Endodermal cell (in vitro differentiated cells): ENCODE data around the gene RIMBP2. TPM values are rescaled to one million over a fixed set of nuclear protein-coding genes. Genes with fewer than 3 reads are reported as not detected.

Experiments
- DNase-seq: peaks from one replicate; pipeline ENCODE4 v3.0.0-alpha.2; 2017
- H3K27ac ChIP-seq: 2 replicates; pipeline ENCODE4 v1.5.1; 2013; ENCODE audit warnings: mild to moderate bottlenecking, low read depth, low read length, moderate library complexity
- H3K27me3 ChIP-seq: 2 replicates; pipeline ENCODE4 v1.6.1; 2013; ENCODE audit warnings: mild to moderate bottlenecking, low read length, moderate library complexity; ENCODE audit not compliant: insufficient read depth, control insufficient read depth, poor library complexity, severe bottlenecking
- H3K36me3 ChIP-seq: 2 replicates; pipeline ENCODE4 v1.7.0; 2013; ENCODE audit warnings: mild to moderate bottlenecking, low read length, moderate library complexity; ENCODE audit not compliant: control insufficient read depth, insufficient read depth
- H3K4me1 ChIP-seq: one replicate; pipeline ENCODE4 v1.7.0; 2013; ENCODE audit warnings: low read length; ENCODE audit not compliant: control insufficient read depth, insufficient read depth
- H3K4me3 ChIP-seq: 2 replicates; pipeline ENCODE4 v1.5.1; 2013; ENCODE audit warnings: mild to moderate bottlenecking, low read length, moderate library complexity
- H3K9ac ChIP-seq: 2 replicates; pipeline ENCODE4 v1.6.1; 2013; ENCODE audit warnings: mild to moderate bottlenecking, low read length, moderate library complexity; ENCODE audit not compliant: poor library complexity, severe bottlenecking; ENCODE audit errors: extremely low read depth
- H3K9me3 ChIP-seq: 2 replicates; pipeline ENCODE4 v1.6.1; 2013; ENCODE audit warnings: mild to moderate bottlenecking, low read length, moderate library complexity; ENCODE audit not compliant: control insufficient read depth
- H3K27ac Mint-ChIP-seq: 2 replicates; pipeline ENCODE4 v1.8.0; 2020; ENCODE audit warnings: mixed read lengths
- H3K27me3 Mint-ChIP-seq: 2 replicates; pipeline ENCODE4 v1.8.0; 2021; ENCODE audit warnings: mild to moderate bottlenecking, mixed read lengths; ENCODE audit not compliant: insufficient read depth
- H3K36me3 Mint-ChIP-seq: 2 replicates; pipeline ENCODE4 v1.8.0; 2020; ENCODE audit warnings: low read depth, mixed read lengths
- H3K4me1 Mint-ChIP-seq: 2 replicates; pipeline ENCODE4 v1.8.0; 2020; ENCODE audit warnings: mixed read lengths
- H3K4me3 Mint-ChIP-seq: 2 replicates; pipeline ENCODE4 v1.8.0; 2020; ENCODE audit warnings: mild to moderate bottlenecking, moderate library complexity, mixed read lengths
- H3K9me3 Mint-ChIP-seq: 2 replicates; pipeline ENCODE4 v1.8.0; 2020; ENCODE audit warnings: mild to moderate bottlenecking, mixed read lengths
- WGBS, 2 experiments: methylation state at CpG; one replicate each; pipeline versions ENCODE4 v1.1.5 to v1.1.7; 2013; ENCODE audit warnings: missing lambda C conversion rate in 2 of 2, mixed read lengths in 1 of 2; ENCODE audit not compliant: insufficient coverage in 1 of 2, insufficient read length in 1 of 2; 5-methylcytosine and 5-hydroxymethylcytosine counted together
- total RNA-seq, 2 donors: library from RNA; stranded (reverse); fragmentation: NEBNext Ultra II Directional in 1 of 2; extraction: Animal tissue kit (Norgen Biotek cat#: 25700) in 1 of 2; gene quantifications; 2 replicates in 1 of 2; 3 replicates in 1 of 2; pipeline ENCODE4 v1.2.1, GENCODE V29; 2021
- TF ChIP-seq, protein P1 (sequence below): fragments of 200-600 bp; sonication (generic); conservative IDR thresholded peaks from 2 replicates; pipeline ENCODE4 v1.5.0; 2021; ENCODE audit warnings: antibody characterized with exemption, mild to moderate bottlenecking

The RIMBP2 gene
- total RNA-seq, 2 donors from 2014 or later, result 0.13 to 3.4 TPM

DNA sequence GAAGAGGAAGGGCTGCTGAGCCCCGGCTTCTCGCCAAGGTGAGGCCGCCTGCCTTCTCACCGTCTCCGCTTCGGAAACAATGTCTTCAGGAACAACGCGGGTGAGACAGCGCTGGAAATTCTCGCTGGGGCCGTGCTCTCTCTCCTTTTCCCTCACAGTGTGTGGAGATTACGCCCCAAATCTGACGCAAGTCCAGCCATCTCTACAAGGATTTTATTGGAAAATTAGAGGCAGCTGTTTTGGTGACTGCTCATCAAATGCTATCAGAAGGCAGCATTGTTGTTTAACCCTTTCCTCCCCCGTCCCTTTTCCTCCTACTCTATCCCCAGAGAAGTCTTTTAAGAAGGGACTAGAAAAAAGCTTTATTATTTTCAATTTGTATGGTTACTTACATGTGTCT lies 324.9 kb downstream of the RIMBP2 start:
- H3K4me3 ChIP-seq, result no peak overlapping the region
- DNase-seq, result no peak
- no peaks in the 10 kb centered on the region for H3K36me3 ChIP-seq
- no peak overlapping the region for H3K27ac ChIP-seq
- H3K4me1 ChIP-seq, result no peaks in the 10 kb centered on the region
- TF ChIP-seq, protein P1, sequence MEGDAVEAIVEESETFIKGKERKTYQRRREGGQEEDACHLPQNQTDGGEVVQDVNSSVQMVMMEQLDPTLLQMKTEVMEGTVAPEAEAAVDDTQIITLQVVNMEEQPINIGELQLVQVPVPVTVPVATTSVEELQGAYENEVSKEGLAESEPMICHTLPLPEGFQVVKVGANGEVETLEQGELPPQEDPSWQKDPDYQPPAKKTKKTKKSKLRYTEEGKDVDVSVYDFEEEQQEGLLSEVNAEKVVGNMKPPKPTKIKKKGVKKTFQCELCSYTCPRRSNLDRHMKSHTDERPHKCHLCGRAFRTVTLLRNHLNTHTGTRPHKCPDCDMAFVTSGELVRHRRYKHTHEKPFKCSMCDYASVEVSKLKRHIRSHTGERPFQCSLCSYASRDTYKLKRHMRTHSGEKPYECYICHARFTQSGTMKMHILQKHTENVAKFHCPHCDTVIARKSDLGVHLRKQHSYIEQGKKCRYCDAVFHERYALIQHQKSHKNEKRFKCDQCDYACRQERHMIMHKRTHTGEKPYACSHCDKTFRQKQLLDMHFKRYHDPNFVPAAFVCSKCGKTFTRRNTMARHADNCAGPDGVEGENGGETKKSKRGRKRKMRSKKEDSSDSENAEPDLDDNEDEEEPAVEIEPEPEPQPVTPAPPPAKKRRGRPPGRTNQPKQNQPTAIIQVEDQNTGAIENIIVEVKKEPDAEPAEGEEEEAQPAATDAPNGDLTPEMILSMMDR, result no peak
- H3K9ac ChIP-seq, result no peak overlapping the region
- H3K9me3 Mint-ChIP-seq, result peaks cover 5% of the 10 kb centered on the region
- H3K27ac Mint-ChIP-seq, result no peak overlapping the region
- H3K9me3 ChIP-seq, result no peaks in the 10 kb centered on the region
- no peak overlapping the region for H3K4me3 Mint-ChIP-seq
- no peaks in the 10 kb centered on the region for H3K4me1 Mint-ChIP-seq
- 89 to 92% methylated on average over 10 to 13 of the region's 14 CpGs for WGBS, 2 experiments
- no peaks in the 10 kb centered on the region for H3K36me3 Mint-ChIP-seq
- peaks cover 2% of the 10 kb centered on the region for H3K27me3 Mint-ChIP-seq
- H3K27me3 ChIP-seq, result no peaks in the 10 kb centered on the region

DNA sequence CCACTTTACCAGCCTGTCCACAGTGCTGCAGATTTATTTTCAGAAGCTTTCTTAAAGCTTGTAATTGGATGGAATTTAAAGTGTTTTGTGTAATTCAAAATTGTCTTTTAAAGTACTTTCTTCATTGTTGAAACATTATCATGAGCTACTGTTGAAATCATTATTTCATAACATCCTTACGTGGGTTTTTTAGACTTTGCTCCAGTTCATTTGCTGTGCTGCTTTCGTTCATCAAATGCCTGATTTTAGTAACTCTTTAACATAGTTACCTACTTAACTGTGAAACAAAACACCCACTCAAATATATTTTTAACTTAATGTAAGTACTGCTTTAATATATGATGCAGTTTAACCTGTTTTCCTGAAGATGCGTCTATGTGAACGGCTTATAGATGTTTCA lies 330.9 kb downstream of the RIMBP2 start:
- TF ChIP-seq, protein P1, result no peak
- no peak overlapping the region for H3K4me3 Mint-ChIP-seq
- Histone ChIP-seq H3K4me1 (no peaks in the 10 kb centered on the region), H3K9me3 (no peaks in the 10 kb centered on the region), H3K9ac (no peak overlapping the region), H3K27me3 (peaks cover 5% of the 10 kb centered on the region), H3K4me3 (no peak overlapping the region), H3K36me3 (no peaks in the 10 kb centered on the region), H3K27ac (no peak overlapping the region)
- 93 to 100% methylated on average over 4 of the region's 4 CpGs for WGBS, 2 experiments
- no peak overlapping the region for H3K27ac Mint-ChIP-seq
- H3K9me3 Mint-ChIP-seq, result no peaks in the 10 kb centered on the region
- no peak for DNase-seq
- H3K27me3 Mint-ChIP-seq, result peaks cover 5% of the 10 kb centered on the region
- H3K4me1 Mint-ChIP-seq, result no peaks in the 10 kb centered on the region
- no peaks in the 10 kb centered on the region for H3K36me3 Mint-ChIP-seq

DNA sequence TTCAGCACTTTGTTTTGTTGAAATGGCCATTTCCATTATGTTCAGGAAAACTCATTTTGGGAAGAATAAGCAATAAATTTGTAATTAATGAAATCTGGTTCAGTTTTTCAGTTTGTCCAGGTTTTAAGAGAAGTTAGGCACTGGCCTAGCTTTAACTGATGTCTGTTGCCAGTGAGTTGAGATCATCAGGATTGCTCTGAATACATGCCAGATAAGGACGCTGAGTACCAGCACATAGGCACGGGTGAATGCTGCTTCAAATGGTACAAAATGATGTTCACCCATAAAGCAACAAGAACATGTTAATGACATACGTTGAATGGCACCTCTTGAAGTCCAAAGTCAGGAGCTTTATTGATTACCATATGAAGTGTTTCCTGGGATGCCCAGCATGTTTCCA lies 331.9 kb downstream of the RIMBP2 start:
- DNase-seq, result no peak
- H3K9me3 ChIP-seq, result no peaks in the 10 kb centered on the region
- Mint-ChIP-seq H3K36me3 (no peaks in the 10 kb centered on the region), H3K4me3 (no peak overlapping the region), H3K4me1 (no peaks in the 10 kb centered on the region), H3K27me3 (peaks cover 5% of the 10 kb centered on the region), H3K9me3 (no peaks in the 10 kb centered on the region), H3K27ac (no peak overlapping the region)
- H3K9ac ChIP-seq, result no peak overlapping the region
- TF ChIP-seq, protein P1, result no peak
- no peaks in the 10 kb centered on the region for H3K36me3 ChIP-seq
- H3K4me1 ChIP-seq, result no peaks in the 10 kb centered on the region
- H3K27ac ChIP-seq, result no peak overlapping the region
- WGBS, 2 experiments, result 76 to 85% methylated on average over 3 of the region's 3 CpGs
- H3K4me3 ChIP-seq, result no peak overlapping the region
- peaks cover 6% of the 10 kb centered on the region for H3K27me3 ChIP-seq
